ENCODE data around the gene QDPR. TPM values are rescaled to one million over a fixed set of nuclear protein-coding genes. Genes with fewer than 3 reads are reported as not detected.

QDPR gene
- total RNA-seq, 1 donor from 2014 or later: 25.2 TPM

DNA sequence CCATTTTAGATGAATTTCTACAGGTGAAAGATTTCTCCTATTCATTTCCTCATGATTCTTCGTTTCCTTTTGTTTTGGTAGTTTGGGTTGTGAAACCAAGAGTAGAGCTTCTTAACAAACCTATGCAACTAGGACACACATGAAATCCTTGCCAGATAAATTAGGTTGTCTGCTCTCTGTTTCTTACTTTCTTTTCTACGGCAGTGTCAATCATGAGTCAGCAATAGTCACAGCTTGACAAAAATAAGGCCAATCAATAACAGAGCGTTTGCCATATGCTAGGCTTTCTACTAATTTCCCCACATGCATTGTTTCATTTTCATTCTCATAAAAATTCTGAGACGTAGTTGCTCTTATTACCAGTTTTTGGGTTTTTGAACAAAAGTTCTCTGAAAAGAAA, 23.4 kb upstream of the QDPR start:
- Mint-ChIP-seq H3K27me3 (ENCODE audit: low read depth) (peaks cover 4% of the 10 kb centered on the region), H3K4me3 (no peak overlapping the region), H3K9me3 (no peaks in the 10 kb centered on the region), H3K36me3 (no peaks in the 10 kb centered on the region), H3K27ac (no peak overlapping the region), H3K4me1 (no peaks in the 10 kb centered on the region)
- TF ChIP-seq, protein P1, sequence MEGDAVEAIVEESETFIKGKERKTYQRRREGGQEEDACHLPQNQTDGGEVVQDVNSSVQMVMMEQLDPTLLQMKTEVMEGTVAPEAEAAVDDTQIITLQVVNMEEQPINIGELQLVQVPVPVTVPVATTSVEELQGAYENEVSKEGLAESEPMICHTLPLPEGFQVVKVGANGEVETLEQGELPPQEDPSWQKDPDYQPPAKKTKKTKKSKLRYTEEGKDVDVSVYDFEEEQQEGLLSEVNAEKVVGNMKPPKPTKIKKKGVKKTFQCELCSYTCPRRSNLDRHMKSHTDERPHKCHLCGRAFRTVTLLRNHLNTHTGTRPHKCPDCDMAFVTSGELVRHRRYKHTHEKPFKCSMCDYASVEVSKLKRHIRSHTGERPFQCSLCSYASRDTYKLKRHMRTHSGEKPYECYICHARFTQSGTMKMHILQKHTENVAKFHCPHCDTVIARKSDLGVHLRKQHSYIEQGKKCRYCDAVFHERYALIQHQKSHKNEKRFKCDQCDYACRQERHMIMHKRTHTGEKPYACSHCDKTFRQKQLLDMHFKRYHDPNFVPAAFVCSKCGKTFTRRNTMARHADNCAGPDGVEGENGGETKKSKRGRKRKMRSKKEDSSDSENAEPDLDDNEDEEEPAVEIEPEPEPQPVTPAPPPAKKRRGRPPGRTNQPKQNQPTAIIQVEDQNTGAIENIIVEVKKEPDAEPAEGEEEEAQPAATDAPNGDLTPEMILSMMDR (IDR thresholded peaks at IDR 0.05; ENCODE audit: unreplicated experiment): no peak
- DNase-seq (ENCODE audit: low spot score in 2 of 2, unreplicated experiment in 2 of 2): no peak

DNA sequence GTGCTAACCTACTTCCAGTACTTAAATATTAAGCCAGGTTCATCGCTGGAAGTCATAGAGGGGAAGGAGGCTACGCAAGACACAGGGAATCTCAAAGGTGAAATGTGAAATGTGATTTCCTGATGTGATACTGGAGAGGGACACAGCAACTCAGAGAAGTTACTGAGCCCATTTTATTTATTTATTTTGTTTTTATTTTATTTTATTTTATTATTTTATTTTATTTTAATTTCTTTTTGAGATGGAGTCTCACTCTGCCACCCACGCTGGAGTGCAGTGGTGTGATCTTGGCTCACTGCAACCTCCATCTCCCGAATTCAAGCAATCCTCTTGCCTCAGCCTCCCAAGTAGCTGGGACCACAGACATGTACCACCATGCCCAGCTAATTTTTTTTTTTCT, 22.8 kb upstream of the QDPR start:
- no peak for DNase-seq (ENCODE audit: low spot score in 2 of 2, unreplicated experiment in 2 of 2)
- no peaks in the 10 kb centered on the region for H3K4me1 Mint-ChIP-seq
- H3K27me3 Mint-ChIP-seq (ENCODE audit: low read depth): peaks cover 2% of the 10 kb centered on the region
- H3K4me3 Mint-ChIP-seq: no peak overlapping the region
- no peaks in the 10 kb centered on the region for H3K36me3 Mint-ChIP-seq
- TF ChIP-seq, protein P1 (IDR thresholded peaks at IDR 0.05; ENCODE audit: unreplicated experiment): no peak
- H3K9me3 Mint-ChIP-seq: no peaks in the 10 kb centered on the region
- no peak overlapping the region for H3K27ac Mint-ChIP-seq

DNA sequence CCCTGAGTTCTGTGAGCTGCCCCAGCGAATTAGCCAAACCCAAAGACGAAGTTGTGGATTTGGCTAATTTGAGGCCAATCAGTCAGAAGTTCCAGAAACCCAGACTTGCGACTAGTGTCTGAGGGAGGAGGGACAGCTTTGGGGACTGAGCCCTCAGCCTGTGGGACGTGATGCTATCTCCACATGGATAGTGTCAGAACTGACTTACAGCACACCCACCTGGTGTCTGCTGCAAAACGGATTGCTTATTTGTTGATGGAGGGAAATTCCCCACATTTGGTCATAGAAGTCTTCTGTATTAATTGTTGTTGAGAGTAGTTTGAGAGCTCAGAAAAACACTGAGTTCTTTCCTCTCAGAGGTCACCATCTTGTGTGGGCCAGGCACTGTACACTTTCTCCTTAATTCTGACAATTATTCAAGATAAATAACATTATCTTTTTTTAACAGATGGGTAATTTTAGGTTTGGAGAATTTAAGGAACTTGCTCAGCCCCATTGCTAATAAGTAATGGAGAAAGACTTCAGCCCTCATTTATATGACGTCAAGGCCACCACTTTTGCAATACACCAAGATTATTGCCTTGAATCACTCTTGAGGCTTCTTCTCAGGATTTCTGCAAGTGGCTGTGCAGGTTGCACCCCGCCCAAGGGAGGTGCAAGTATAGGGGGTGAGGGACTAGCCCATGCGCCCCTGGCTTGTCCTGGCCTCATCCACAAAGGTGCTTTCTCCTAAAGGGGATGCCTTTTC, 19.8 kb upstream of the QDPR start:
- no peak overlapping the region for H3K27ac Mint-ChIP-seq
- TF ChIP-seq, protein P1 (IDR thresholded peaks at IDR 0.05; ENCODE audit: unreplicated experiment): no peak
- peaks cover 17% of the 10 kb centered on the region for H3K27me3 Mint-ChIP-seq (ENCODE audit: low read depth)
- DNase-seq (ENCODE audit: low spot score in 2 of 2, unreplicated experiment in 2 of 2): no peak
- H3K4me3 Mint-ChIP-seq: no peak overlapping the region
- H3K9me3 Mint-ChIP-seq: no peaks in the 10 kb centered on the region
- no peaks in the 10 kb centered on the region for H3K4me1 Mint-ChIP-seq
- H3K36me3 Mint-ChIP-seq: no peaks in the 10 kb centered on the region

DNA sequence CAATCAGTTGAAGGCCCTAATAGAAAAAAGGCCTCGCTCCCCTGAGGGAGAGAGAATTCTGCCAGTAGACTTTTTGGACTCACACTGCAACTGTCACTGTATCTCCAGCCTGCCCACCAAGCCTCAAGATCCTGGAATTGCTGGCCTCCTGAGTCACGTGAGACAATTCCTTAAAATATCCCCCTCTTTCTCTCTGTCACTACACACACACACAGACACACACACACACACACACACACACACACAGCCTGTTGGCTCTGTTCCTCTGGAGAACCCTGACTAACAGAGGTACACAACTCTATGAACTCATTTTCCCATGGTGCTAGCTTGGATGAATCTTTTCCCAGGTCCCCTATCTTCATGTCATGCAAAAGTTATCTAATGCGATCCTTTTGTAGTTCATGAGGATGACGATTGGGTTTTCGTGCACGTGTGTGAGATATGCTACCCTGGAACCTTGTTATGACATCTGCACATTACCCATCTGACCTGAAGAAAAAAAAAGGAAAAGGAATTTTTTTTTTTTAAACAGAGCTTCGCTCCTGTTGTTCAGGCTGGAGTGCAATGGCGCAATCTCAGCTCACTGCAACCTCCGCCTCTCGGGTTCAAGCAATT, 16.8 kb upstream of the QDPR start:
- no peak for DNase-seq (ENCODE audit: low spot score in 2 of 2, unreplicated experiment in 2 of 2)
- TF ChIP-seq, protein P1 (IDR thresholded peaks at IDR 0.05; ENCODE audit: unreplicated experiment): no peak

DNA sequence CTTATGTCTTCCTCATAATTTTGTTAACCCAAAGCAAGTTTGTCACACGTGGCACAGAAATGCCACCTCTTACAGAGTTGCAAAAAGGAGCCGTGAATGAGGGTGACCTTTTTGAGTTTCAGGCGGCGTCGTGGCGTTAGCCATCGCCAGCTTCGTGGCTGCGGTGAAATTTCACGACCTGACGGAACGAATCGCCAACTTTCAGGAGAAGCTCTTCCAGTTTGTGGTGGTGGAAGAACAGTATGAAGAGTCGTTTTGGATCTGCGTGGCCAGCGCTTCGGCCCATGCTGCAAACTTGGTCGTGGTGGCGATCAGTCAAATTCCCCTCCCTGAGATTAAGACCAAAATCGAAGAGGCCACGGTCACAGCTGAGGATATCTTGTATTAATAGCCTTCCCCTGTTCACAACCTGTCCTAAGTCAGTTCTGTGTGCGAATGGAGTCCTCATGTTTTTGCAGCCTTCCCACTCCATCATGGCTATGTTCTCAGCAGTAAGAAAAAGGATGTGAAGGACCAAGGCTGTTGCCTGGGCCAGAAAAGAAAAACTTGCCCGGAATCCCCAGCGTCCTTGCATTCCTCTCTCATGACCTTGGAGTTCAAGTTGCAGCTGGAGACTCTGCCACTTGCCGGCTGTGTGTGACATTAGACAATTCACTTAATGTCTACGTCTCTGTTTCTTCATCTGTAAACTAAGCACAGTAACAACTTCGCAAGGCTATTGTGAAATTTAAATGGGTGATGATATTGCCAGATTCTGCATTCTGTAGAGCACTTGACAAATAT, 15.0 kb upstream of the QDPR start:
- no peak for DNase-seq (ENCODE audit: low spot score in 2 of 2, unreplicated experiment in 2 of 2)
- Mint-ChIP-seq H3K36me3 (no peaks in the 10 kb centered on the region), H3K4me1 (no peaks in the 10 kb centered on the region), H3K4me3 (no peak overlapping the region), H3K27ac (no peak overlapping the region), H3K27me3 (ENCODE audit: low read depth) (peaks cover 32% of the 10 kb centered on the region), H3K9me3 (no peaks in the 10 kb centered on the region)
- TF ChIP-seq, protein P1 (IDR thresholded peaks at IDR 0.05; ENCODE audit: unreplicated experiment): no peak

More for the DNA sequence above, 16.8 kb upstream of the QDPR start:
- no peaks in the 10 kb centered on the region for H3K4me1 Mint-ChIP-seq
- no peaks in the 10 kb centered on the region for H3K36me3 Mint-ChIP-seq
- no peak overlapping the region for H3K4me3 Mint-ChIP-seq
- H3K9me3 Mint-ChIP-seq: no peaks in the 10 kb centered on the region
- no peak overlapping the region for H3K27ac Mint-ChIP-seq
- peaks cover 27% of the 10 kb centered on the region for H3K27me3 Mint-ChIP-seq (ENCODE audit: low read depth)

Measured in mesothelial cell of epicardium (in vitro differentiated cells).